Retina (tissue), 1 donor: Measurements from ENCODE around the gene PUM2.
"Not testable (repeated sequence)": the region's sequence is repeated elsewhere in the genome, so short reads cannot be mapped to it uniquely, and the experiment has no call there.

Experiments
- DNase-seq: peaks from one replicate; pipeline ENCODE4 v3.0.0-alpha.2; 2016

The PUM2 gene

DNA sequence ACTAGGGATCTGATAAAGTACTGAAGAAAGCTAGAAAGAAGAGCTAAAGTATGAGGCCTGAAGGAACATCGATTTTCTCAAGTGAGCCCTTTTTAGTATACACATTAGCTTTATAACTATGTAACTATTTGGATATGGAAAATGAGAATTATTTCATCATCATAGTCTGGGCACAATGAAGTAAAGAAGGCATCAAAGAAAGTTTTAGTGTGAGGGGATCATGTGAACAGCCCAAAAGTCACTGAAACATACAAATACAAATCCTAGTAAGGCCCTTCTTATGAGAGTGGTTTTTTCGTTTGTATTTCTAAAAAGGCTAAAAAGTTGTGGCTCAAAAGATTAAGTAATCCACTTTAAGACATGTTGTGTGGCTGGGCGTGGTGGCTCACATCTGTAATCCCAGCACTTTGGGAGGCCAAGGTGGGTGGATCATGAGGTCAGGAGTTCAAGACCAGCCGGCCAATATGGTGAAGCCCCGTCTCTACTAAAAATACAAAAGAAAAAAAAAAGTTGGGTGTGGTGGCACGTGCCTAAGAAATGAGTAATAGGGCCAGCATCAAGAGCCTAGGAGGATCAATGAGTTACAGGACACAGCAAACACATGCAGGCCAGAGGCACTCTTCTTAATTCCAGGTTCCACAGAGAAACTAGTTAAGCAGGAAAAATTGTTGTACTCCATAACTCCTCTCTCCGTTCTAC is 61.9 kb downstream of the PUM2 start:
- DNase-seq: no peak

DNA sequence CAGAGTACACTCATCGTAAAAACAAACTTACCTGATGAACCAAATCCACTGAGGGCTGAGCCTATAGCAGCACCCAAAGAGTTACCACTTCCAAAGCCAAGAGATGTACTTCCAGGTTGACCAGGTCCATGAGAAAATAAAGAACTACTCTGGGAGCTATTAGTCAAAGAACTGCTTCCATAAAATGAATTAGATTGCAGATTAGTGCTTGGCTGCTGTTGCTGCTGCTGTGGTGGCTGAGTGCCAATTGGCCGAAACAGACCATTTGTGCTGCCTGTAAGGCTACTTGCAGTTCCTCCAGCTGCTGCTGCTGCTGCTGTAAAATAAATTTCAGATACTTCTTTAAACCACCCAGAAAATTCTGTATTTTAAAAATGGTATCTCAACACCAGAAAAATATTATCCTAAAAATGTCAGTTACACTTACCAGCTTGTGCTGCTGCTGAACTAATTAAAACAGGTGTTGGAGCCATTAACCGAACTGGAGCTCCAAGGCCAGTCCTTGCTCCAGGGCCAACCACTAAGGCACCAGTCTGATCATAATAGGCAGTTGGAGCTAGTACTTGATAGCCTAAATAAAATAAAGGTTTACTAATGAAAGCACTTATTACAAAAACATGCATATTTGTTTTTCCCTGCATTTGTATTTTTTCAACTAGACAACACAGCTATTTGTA is 67.6 kb downstream of the PUM2 start:
- no peak for DNase-seq

DNA sequence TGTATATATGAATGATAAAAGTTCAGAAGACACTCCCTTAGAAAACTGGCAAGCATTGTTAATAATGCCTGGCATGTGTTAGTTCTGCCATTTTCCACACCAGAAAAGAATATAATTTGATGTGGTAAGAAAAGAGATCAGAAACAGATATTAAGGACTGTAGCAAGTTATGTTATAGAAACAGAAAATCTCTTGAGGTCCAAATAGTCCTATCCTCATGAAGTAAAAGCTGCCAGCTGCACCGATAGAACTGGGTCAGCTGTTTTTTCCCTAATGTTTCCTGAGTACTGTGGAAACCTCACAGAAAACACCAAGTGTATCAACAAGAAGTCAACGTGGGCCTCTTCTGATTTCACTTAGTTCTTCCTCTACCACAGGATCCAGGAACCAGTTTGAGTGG is 68.8 kb downstream of the PUM2 start:
- DNase-seq: no peak

DNA sequence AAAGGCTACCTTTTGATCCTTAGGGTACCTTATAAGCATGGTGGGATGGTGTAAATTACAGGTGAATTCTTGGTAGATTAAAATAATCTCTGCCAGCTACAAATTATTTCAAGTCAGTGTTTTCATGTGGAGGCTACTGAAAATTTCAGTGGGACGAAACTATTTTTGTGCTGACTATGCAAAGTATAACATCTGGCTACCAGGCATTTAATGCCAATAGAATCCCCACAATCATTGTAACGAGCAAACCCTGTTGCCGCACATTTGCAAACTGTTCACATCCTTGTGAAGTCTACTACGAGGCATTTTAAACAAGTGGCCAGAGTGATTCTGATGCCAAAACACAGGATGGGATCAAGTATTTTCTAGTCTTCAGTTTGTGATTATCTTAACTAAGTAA is 77.6 kb downstream of the PUM2 start:
- DNase-seq: no peak

DNA sequence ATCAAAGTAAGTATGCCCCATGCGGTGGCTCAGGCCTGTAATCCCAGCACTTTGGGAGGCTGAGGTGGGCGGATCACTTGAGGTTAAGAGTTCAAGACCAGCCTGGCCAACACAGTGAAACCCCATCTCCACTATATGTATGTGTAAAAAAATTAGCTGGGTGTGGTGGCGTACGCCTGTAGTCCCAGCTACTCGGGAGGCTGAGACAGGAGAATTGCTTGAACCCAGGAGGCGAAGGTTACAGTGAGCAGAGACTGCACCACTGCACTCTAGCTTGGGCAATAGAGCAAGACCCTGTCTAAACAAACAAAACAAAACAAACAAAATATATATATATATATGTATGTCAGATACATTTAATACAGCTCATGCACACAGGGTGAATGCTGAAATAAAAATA is 82.3 kb downstream of the PUM2 start:
- DNase-seq: not testable (repeated sequence)

DNA sequence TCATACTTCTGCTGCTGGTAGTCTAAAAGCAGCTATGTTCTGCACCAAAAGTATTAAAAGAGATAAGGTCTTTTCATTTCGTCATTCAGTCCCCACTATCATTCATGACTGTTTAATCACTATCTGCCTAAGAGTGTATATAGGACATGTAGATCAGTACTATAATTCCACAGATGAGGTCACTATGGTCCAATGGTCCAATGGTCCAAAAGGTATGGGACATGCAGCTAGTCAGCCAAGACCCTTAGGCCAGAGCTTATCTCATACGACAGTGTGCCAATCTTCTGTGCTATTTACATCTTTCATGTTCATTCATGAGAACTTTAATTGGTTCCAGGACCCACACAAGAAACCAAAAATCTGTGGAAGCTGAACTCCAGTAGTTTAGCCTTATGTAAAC is 83.1 kb downstream of the PUM2 start:
- DNase-seq: no peak

DNA sequence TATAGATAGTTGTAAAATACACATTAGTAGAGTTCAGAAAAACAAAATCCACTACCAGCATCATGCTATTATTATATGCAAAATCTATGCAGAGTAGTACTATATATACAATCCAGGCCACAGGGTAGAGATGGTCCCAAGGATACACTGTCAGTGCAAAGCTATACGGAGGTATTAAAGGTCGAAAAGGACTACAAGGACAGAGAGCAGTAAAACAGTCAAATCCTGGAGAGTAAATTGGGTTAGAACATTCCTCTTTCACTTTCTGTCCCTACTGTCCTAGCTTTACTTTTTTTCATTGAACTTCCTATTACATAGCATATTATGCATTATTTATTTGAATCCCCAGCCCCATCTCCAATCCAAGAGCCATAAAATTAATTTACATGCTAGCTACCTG is 86.0 kb downstream of the PUM2 start:
- DNase-seq: no peak

DNA sequence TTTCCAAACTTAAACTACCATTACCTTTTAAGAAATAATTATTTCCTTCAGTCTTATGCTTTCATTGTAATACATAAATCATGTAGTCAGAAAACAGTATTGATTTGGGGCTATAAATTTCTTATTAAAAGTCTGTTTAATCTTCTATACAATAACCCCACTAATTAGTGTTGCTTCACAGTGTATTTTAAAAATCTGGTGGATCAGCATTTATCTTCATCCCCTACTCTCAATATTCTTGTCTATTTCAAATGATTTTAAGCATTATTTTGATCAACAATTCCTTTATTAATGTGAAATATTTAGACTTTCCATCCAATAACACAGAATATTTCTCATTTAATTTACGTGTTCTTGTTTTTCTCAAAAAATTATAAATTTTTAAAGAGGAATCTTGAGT is 93.2 kb downstream of the PUM2 start:
- no peak for DNase-seq

DNA sequence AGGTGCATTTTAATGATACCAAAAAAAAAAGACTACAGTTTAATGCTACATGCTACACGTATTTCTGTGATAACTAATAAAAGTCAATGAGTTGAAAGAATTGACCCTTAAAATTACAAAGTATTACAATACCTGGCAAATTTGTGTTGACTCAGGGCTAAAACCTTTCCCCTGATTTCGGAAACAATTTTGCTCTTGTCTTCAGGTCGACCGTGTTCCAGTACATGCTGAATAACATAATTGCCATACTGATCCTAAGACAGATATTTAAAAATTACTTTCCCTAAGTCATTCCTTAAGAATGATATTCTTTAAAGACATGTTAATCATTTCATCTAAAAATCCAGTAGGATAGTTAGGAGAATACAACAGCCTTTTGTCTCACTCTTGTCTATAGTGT is 95.9 kb downstream of the PUM2 start:
- no peak for DNase-seq

DNA sequence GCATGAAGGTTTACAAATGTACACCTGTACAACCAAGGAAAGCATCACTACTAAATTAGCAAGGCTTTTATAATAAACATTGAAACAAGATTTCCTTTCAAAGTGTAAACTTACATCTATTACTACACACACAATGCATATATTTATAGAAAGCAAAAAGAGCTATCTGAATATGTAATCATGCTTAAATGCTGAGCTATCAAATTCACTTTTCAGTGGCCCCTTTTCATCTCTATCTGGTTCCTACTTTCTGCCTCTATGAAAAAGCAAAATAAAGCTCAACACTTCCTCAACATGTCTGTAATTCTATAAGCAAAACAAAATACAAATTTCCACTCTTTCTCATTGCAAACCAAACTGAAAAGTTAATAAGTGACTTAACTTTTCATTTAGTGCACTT is 100.2 kb downstream of the PUM2 start:
- DNase-seq: no peak

DNA sequence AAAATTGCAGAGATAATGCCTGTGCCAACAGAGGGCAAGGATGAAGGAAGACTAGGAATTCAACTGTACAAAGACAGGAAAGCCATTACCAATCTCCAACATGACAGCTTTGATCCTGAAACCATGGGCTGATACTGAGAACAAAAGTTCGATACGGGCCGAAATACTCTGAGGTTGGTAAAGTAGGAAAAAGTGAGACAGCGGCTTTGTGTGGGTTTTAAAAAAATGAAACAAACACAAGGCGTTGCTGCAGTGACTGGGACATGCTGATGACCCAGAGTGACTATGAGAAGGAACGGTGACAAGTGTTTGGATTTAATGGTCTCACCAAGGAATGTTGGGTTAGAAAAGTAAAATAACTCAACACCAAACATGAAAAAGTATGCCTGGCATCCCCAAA is 101.5 kb downstream of the PUM2 start:
- DNase-seq: no peak

DNA sequence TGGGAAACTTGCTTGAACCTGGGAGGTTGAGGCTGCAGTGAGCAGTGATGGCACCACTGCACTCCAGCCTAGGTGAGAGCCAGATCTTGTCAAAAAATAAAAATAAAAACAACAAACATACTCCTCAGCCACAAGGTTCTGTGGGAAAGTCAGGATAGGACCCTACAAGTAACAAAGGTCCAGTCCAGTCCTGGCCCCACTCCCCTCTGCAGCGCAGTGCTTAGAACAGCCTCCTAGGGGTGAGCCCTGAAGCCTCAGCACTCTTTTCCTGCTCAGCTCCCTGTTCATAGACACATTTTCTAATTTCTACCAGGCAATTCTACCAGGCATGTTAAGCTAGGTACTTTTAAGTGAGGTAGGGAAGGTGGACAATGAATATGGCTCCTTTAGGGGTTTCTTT is 103.6 kb downstream of the PUM2 start:
- no peak for DNase-seq

DNA sequence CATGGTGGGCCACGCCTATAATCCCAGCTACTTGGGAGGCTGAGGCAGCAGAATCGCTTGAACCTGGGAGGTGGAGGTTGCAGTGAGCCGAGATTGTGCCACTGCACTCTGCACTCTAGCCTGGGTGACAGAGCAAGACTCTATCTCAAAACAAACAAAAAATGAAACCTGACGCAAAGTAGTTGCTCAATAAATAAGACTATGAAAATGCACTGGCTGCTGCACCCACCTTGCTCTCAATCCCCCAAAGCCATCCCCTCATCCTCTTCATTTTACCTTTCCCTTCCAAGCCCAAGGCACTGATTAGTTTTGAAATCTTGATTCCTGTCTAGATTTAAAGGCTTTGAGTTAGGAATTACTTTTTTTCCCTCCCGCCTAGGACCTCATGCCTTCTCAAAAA is 107.0 kb downstream of the PUM2 start:
- DNase-seq: not testable (repeated sequence)

DNA sequence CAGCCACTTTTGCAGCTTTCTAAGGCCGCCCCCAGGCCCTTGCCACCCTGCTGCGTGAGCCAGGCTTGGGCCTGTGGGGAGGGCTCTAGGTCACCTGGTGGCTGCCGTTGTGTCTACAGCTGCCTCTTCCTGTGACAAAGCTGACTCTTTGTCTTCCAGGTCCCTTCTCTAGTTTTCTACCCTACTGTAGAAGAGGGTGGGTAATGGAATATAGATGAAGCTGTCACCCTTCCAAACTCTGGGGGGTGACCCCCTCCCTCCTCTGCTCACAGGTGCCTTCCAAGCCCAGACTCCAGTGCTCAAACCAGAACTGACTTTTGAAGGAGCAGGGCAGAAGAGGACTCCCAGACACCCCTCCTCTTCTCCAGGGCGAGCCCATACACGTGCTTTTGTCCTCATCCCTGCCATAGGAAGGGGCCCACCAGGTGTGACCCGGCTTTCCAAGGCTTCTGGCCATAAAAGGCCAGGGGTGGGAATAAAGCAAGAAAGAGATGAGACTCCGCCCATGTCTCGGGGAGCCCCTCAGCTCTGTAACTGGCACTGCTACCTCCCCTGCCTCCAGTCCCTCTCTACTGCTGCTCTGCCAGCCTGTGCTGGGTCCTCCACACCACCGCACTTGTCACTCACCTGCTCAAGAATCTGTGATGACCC is 107.8 kb downstream of the PUM2 start:
- DNase-seq: no peak

DNA sequence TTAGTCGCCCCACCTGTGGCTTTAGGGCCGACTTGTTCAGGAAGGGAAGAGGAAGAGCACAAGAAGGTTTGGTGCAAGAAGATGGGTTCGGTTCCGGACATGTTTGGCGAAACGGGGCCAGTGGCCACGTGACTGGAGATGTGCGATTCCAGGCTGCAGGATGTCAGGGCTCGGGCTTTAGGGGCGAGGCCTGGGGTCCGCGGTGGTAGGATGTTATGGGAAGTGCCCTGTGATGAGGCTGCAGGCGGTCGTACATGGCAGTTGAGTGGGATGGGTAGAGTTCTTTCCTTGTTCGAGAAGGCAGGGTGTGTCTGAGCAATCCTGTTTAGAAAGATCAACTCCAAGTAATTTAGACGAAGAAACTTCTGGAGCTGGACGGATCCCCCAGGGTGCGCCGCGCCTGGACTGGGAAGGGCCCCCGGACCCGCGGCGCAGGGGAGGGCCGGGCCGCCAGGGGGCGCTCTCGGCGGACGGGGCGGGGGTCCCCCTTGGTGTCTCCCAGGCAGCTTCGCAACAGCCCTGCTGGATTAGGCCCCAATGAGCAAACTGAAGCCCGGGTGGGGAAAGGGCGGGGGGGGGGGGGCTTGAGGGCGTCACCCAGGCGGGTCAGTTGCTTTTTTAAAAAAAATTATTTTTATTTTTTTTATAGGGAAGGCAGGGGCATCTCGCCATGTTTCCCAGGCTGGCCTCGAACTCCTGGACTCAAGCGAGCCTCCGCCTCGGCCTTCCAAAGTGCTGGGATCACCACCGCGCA is 108.5 kb downstream of the PUM2 start:
- DNase-seq: no peak

DNA sequence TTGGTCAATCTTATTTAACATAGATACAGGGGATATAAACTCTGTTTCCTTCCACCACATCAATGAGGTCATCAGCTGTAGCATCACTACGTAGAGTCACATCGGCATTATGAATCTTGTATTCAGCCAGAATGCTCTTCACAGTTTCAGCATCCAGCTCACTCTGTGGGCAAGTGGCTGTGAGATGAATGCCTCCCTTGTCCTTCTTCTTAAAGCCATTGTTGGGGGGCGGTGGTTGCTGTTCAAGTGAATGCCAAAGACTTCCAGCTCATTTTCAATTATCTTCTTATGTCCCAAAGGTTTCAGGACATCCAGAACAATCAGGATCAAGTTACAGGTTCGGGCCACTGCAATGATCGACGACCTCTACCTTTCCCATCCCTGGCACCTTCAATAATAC is 110.4 kb downstream of the PUM2 start:
- DNase-seq: not testable (repeated sequence)

DNA sequence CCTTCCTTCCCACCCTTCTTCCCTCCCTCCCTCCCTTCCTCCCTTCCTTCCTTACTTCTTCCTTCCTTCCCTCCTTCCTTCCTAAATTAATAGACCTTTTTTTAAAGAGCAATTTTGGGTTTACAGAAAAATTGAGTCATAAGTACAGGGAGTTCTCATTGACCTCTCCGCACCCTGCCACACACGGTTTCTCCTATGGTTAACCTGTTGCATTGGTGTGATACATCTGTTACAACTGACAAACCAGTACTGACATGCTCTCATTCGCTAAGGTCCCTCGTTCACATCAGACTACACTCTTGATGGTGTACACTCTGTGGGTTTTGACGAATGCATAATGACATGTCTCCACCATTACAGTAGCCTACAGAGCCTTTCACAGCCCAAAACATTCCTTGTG is 114.1 kb downstream of the PUM2 start:
- DNase-seq: no peak

DNA sequence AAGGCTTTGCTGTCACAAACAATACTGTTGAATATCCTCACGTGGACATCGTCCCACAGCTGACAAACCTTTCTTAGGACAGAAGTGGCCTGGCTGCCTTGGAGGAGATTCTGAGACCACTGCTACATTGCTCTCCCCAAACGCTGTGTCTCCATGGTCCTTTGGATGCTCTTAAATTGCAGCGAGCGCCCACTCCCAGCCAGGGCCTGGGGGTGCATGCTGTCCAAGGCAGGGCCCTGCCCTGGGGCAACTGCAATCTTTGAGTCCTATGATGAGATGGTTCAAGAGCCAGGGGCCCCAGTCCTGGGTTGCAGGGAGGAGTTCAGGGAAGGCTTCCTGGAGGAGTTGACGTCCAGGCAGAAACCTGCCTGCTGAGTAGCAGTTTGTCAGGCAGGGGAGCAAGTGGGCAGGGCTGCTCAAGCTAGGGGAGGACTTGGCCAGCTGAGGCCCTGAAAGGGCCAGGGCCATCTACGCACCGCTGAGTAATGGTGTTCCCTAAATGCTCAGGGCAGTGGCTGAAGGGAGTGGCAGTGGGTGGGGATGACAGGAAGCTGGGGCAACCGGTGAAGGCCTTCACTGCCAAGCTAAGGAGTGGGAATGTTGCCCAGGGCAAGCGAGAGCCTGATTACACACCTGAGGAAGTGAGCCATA is 114.9 kb downstream of the PUM2 start:
- no peak for DNase-seq

DNA sequence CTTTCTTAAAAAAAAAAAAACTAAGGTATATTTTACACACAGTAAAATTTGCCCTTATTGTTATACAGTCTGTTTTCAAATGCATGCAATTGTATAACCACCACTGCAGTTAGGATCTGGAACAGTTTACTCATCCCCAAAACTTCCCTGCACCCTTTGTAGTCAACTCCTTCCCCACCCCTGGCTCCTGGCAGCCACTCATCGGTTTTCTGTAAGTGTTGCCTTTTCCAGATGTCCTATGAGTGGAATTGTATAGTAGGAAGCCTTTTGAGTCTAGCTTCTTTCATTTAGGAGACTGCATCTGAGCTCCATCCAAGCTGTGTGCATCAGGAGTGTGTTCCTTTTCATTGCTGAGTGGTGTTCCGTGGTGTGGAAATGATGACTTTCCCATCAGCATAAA is 116.0 kb downstream of the PUM2 start:
- not testable (repeated sequence) for DNase-seq

DNA sequence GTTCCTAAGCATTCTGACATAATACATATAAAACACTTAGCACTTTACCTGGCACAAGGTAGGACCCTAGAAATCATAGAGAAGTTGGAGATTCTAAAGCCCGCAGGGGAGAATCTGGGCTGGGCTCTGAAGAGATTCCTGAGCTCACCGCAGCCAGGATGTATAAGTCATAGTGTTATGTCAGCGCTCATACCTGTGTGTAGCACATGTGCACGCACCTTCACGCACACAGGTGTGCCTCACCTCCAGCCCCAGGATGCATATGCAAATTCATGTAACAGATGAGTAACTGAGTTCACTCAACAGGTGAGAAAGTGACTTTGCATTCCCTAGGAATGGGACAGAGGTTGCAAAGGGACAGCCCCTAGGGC is 117.8 kb downstream of the PUM2 start:
- DNase-seq: no peak

DNA sequence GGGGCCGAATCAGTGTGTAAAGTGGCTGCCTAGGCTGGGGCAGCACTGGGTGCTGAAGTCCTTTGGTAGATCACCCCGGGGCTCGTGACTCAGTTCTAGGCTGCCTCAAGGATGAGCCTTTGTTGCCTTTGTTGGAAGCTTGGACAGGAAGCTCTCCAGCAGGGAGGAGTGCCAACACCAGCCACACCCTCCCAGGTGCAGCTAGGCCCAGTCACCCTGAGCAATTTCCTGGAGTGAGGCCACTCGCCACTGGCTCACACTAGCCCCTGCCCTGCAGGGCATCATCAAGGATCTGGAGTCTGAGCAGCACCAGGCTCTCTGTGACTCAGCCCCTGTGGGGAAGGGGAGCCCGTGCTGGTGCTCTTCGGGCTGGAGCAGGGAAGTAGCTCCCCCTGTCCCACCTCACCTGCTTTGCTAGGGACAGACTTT is 119.0 kb downstream of the PUM2 start:
- DNase-seq: no peak

DNA sequence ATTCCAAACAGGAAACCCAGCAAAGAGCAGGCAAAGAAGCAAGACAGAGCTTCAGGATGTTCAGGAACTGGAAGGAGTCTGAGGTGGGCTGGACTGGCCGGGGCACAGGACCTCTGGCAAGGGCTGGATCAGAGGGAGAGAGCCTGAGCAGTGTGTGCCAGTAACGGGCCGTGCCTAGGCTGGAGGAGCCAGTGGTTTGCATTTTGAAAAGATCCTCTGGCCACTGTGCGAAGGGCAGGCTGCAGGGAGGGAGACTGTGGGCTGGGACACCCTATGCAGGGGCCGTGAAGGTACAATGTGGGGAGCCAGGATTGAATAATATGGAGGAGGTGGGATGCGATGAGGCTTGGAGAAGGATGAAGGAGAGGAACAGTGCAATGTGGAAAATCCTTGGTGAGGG is 119.5 kb downstream of the PUM2 start:
- no peak for DNase-seq

DNA sequence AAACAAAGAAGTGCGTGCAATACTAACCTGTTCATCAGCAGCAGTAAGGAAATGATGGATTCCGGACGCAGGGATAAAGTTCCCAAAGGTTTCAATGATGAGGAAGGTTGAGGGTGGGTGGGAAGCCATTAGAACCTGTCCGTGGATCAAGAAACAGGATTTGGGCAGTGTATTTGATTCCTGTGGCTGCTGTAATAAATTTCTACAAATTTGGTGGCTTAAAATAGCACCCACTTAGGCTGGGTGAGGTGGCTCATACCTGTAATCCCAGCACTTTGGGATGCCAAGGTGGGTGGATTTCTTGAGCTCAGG is 120.6 kb downstream of the PUM2 start:
- DNase-seq: no peak
